BJ (cell line): ENCODE results near the gene CAMK1G. TPM values are rescaled to one million over a fixed set of nuclear protein-coding genes. Genes with fewer than 3 reads are reported as not detected.

Source experiments
- CTCF ChIA-PET: fragments of 350-600 bp; formaldehyde crosslinking; extraction: SDS; loops from one replicate; lab custom pipeline; 2021; ENCODE audit warnings: antibody characterized with exemption, inconsistent platforms; lab: Yijun Ruan, JAX
- POLR2A ChIA-PET: fragments of 300-600 bp; sonication (Branson Sonifier 250); formaldehyde crosslinking; extraction: SDS; loops from one replicate; lab custom pipeline; 2021; ENCODE audit warnings: antibody characterized with exemption; lab: Charles Lee
- DNase-seq: peaks from one replicate; pipeline ENCODE4 v3.0.0-alpha.2; 2011; ENCODE audit warnings: low read depth
- H3K27me3 ChIP-seq: 2 replicates; pipeline ENCODE4 v1.6.0; 2011; ENCODE audit warnings: low read length; ENCODE audit not compliant: control insufficient read depth, insufficient read depth
- H3K36me3 ChIP-seq: 2 replicates; pipeline ENCODE4 v1.5.1; 2011; ENCODE audit warnings: low read length; ENCODE audit not compliant: control insufficient read depth, insufficient read depth
- H3K4me3 ChIP-seq: 2 replicates; pipeline ENCODE4 v1.5.1; 2011; ENCODE audit warnings: low read depth, mild to moderate bottlenecking, control low read depth, low read length
- polyA plus RNA-seq: library from polyadenylated mRNA; depleted of rRNA; stranded (reverse); fragments of >200 nt; gene quantifications from 2 replicates; pipeline ENCODE4 v1.2.3, GENCODE V29; 2011
- TF ChIP-seq, protein P1 (sequence below): IDR thresholded peaks from 2 replicates; pipeline ENCODE4 v1.5.1; 2011; ENCODE audit warnings: low read depth, mild to moderate bottlenecking, control low read depth, inconsistent platforms, low read length, moderate library complexity; ENCODE audit not compliant: insufficient read depth

Gene CAMK1G
- polyA plus RNA-seq, 1 experiment: 1.5 TPM

DNA sequence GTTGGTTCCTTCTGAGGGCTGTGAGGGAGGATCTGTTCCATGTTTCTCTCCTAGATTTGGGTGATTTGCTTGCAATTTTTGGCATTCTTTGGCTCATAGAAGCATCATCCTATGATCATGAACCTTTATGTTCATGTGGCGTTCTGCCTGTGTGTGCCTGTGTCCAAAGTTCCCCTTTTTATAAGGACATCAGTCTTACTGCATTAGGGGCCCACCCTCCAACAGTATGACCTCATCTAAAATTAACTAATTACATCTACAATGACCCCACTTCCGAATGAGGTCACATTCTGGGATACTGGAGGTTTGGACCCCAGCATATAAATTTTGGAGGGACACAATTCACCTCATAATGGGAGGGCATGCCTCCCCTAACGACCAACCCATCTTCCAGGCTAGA, 12.8 kb upstream of the CAMK1G start:
- DNase-seq: no peak
- H3K36me3 ChIP-seq: no peaks in the 10 kb centered on the region
- TF ChIP-seq, protein P1, sequence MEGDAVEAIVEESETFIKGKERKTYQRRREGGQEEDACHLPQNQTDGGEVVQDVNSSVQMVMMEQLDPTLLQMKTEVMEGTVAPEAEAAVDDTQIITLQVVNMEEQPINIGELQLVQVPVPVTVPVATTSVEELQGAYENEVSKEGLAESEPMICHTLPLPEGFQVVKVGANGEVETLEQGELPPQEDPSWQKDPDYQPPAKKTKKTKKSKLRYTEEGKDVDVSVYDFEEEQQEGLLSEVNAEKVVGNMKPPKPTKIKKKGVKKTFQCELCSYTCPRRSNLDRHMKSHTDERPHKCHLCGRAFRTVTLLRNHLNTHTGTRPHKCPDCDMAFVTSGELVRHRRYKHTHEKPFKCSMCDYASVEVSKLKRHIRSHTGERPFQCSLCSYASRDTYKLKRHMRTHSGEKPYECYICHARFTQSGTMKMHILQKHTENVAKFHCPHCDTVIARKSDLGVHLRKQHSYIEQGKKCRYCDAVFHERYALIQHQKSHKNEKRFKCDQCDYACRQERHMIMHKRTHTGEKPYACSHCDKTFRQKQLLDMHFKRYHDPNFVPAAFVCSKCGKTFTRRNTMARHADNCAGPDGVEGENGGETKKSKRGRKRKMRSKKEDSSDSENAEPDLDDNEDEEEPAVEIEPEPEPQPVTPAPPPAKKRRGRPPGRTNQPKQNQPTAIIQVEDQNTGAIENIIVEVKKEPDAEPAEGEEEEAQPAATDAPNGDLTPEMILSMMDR: no peak
- no peak overlapping the region for H3K4me3 ChIP-seq
- POLR2A ChIA-PET: no interaction called here
- peaks cover 6% of the 10 kb centered on the region for H3K27me3 ChIP-seq
- CTCF ChIA-PET: interaction anchor here (1.5 to 1.9 kb wide), 8 partner anchors 9 to 123 kb away, joined by 4 to 16 read pairs (median 7); no protein-coding TSS in a partner anchor

GRCh38 chr1:209576392-209577197, 6.9 kb upstream of the CAMK1G start:
- peaks cover 2% of the 10 kb centered on the region for H3K27me3 ChIP-seq
- TF ChIP-seq, protein P1: peak; percentile 97
- H3K4me3 ChIP-seq: no peak overlapping the region
- ChIA-PET CTCF (interaction anchor here (0.5 to 9.7 kb wide), 24 partner anchors 10 to 892 kb away, joined by 3 to 154 read pairs (median 5); no protein-coding TSS in a partner anchor), POLR2A (no interaction called here)
- H3K36me3 ChIP-seq: no peaks in the 10 kb centered on the region
- DNase-seq: no peak

GRCh38 chr1:209577346-209577745, 6.2 kb upstream of the CAMK1G start:
- Histone ChIP-seq H3K27me3 (peaks cover 2% of the 10 kb centered on the region; the same call in 1 of the 2 replicates), H3K36me3 (no peaks in the 10 kb centered on the region), H3K4me3 (no peak overlapping the region)
- no peak for DNase-seq
- TF ChIP-seq, protein P1: no peak
- POLR2A ChIA-PET: no interaction called here
- CTCF ChIA-PET: interaction anchor here (0.5 to 9.7 kb wide), 22 partner anchors 10 to 489 kb away, joined by 3 to 154 read pairs (median 5); no protein-coding TSS in a partner anchor

DNA sequence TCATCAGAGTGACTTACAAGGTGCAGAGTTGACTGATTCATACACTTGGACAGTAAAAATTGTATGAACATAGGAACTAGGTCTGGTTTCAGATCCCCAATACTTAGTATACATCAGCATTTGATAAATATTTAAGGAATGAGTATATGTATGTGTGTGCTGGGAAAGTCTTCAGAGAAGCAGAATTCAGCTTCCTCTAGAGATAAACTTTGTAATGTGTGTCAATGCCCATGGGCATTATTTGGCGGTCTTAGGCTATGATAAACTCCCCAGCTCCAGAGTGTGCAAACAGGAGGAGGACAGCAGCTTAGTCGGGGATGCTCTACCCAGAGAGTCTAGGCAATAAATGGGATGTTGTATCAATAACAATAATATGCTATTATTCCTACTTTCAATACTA, 2.9 kb upstream of the CAMK1G start:
- TF ChIP-seq, protein P1: no peak
- POLR2A ChIA-PET: no interaction called here
- DNase-seq: no peak
- Histone ChIP-seq H3K4me3 (no peak overlapping the region), H3K36me3 (no peaks in the 10 kb centered on the region), H3K27me3 (no peaks in the 10 kb centered on the region)
- CTCF ChIA-PET: interaction anchor here (1.2 to 9.7 kb wide), 3 partner anchors 10 to 47 kb away, joined by 3 to 154 read pairs (median 3); no protein-coding TSS in a partner anchor

- POLR2A ChIA-PET: no interaction called here
- H3K4me3 ChIP-seq: peak overlapping the region; percentile 1
- H3K27me3 ChIP-seq: no peaks in the 10 kb centered on the region
- DNase-seq: no peak
- TF ChIP-seq, protein P1: no peak
- H3K36me3 ChIP-seq: no peaks in the 10 kb centered on the region
- CTCF ChIA-PET: interaction anchor here (0.8 to 5.1 kb wide), 8 partner anchors 8 to 100 kb away, joined by 3 to 37 read pairs (median 6); no protein-coding TSS in a partner anchor
Observed at GRCh38 chr1:209584231-209584672, 738 bp downstream of the CAMK1G start.
